T-helper 1 cell treated with Interleukin-12 subunit alpha and Interleukin-12 subunit beta and Interleukin-4 antibody, amounts not matched to agents 30 μg/mL and 1 μg/mL, for 36 hours (primary cell): ENCODE results near the gene OPA1.

Experiments used
- H3K27ac Mint-ChIP-seq: one replicate; pipeline ENCODE4 v1.8.0; 2021; ENCODE audit warnings: mild to moderate bottlenecking, mixed read lengths
- H3K27me3 Mint-ChIP-seq: one replicate; pipeline ENCODE4 v1.8.0; 2021; ENCODE audit warnings: low read depth, mixed read lengths
- H3K36me3 Mint-ChIP-seq: one replicate; pipeline ENCODE4 v1.8.0; 2021; ENCODE audit warnings: low read depth, mixed read lengths
- H3K4me1 Mint-ChIP-seq: one replicate; pipeline ENCODE4 v1.8.0; 2021; ENCODE audit warnings: low read depth, mixed read lengths
- H3K4me3 Mint-ChIP-seq: one replicate; pipeline ENCODE4 v1.8.0; 2021; ENCODE audit warnings: mild to moderate bottlenecking, moderate library complexity, mixed read lengths
- H3K9me3 Mint-ChIP-seq: one replicate; pipeline ENCODE4 v1.8.0; 2021; ENCODE audit warnings: mixed read lengths

Gene OPA1

DNA sequence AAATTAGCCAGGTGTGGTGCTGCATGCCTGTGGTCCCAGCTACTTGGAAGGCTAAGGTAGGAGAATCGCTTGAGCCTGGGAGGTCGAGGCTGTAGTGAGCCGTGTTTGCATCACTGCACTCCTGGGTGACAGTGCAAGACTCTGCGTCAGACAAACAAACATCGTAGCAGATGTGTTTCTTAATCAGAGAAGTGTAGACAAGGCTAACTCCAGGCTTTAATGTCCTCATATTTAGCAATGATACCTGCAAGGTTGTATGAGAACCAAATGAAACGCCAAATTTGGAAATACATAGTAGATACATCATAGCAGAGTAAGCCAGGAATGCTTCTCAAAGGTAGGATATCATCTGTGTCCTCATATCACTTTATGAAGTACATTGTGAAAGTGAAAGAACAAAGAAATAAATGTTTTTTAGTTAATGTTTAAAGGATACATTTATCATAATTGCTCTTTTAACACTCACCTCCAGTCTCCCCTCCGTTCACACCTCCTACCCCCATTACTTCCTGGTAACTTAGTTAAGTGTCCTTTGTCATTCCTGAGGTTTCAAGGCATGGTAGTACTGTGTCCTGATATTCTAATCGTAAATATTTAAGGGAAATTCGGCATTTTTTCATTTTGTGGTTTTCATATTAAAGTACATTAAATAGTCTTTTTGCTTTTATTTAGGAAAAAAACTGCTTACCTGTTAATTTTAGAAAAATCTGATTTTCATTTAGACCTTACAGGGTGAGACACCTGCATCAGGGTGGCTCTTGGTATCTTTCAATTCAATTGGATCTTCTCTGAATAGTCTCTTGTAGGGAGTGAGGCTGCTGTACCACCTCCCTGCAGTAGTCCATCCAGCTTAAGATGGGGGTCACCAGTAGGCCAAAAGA is 96.1 kb downstream of the OPA1 start:
- H3K36me3 Mint-ChIP-seq: peaks cover 14% of the 10 kb centered on the region
- H3K27me3 Mint-ChIP-seq: no peaks in the 10 kb centered on the region
- peaks cover 5% of the 10 kb centered on the region for H3K4me1 Mint-ChIP-seq
- H3K4me3 Mint-ChIP-seq: no peak overlapping the region
- H3K27ac Mint-ChIP-seq: no peak overlapping the region
- no peaks in the 10 kb centered on the region for H3K9me3 Mint-ChIP-seq

DNA sequence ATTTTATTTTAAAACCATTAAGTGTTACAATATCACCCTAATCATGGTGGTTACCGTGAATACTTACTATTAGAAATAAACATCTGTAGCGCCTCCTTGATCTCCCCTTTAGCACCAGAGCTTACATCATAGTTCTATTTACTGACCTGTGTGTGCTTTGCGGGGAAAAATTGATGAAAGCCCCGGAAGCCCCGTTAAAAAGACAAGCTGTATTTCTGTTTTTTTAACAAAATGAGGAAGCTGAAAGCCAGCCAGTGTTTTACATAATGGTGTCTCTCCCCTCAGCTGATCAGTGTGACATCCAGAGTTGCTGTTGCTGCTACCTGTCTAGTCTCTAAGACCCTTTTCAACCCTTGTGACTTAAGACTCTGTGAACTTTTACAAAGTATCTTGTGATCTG is 100.8 kb downstream of the OPA1 start:
- H3K27me3 Mint-ChIP-seq: no peaks in the 10 kb centered on the region
- peaks cover 13% of the 10 kb centered on the region for H3K36me3 Mint-ChIP-seq
- no peak overlapping the region for H3K4me3 Mint-ChIP-seq
- H3K27ac Mint-ChIP-seq: no peak overlapping the region
- no peaks in the 10 kb centered on the region for H3K9me3 Mint-ChIP-seq
- peaks cover 3% of the 10 kb centered on the region for H3K4me1 Mint-ChIP-seq

DNA sequence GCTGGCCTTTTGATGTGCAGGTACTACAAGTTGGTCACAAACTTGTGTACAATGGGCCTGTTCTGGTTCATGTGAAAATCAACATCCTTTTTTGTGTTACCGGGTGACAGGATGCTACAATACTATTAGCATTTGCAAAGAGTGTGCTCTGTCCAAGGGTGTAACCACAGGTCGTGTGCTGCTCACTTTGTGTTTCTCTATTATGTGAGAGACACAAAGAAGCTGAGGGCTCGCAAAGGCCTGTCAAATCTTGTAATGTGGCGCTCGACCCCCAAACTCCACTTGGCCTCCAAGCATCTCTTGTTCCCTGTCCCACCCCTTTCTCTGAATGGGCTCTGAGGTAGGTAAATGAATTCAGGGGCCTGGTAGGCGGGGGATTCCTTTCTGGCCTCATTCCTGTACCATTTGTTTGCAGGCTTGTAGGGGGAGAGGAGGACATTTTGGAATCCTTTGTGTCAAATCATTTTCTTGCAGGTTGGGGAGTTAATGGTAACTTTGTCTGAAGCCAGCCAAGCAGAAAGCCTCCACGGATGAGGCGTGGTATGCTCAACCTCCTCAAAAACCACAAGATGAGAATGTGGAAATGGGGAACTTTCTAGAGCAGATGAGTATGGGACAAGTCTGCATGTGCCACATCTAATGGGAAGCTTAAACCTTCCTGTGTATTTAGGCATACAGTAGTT is 109.1 kb downstream of the OPA1 start:
- H3K27me3 Mint-ChIP-seq: no peaks in the 10 kb centered on the region
- H3K4me3 Mint-ChIP-seq: no peak overlapping the region
- no peaks in the 10 kb centered on the region for H3K36me3 Mint-ChIP-seq
- H3K4me1 Mint-ChIP-seq: peaks cover 4% of the 10 kb centered on the region
- H3K27ac Mint-ChIP-seq: no peak overlapping the region
- no peaks in the 10 kb centered on the region for H3K9me3 Mint-ChIP-seq

DNA sequence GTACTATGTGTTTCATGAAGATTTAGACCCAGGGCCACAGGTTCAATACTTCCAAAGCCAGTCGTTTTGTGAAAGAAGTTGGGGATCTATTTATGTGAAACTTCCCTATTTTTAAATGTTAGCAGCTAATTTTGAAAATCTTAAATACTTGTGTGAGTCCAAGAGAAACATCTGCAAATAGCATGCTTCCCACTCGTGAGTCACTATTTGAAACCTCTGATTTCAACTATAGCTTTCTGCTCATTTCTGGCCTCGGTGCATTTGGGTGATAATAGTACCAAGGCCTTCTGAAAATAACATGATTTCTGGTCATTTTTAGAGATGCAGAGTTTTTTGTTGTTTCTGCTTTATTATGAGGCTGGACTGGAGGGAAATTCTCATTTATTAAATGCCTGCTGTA is 110.0 kb downstream of the OPA1 start:
- no peaks in the 10 kb centered on the region for H3K27me3 Mint-ChIP-seq
- H3K4me1 Mint-ChIP-seq: peaks cover 4% of the 10 kb centered on the region
- H3K4me3 Mint-ChIP-seq: no peak overlapping the region
- H3K9me3 Mint-ChIP-seq: no peaks in the 10 kb centered on the region
- no peak overlapping the region for H3K27ac Mint-ChIP-seq
- H3K36me3 Mint-ChIP-seq: no peaks in the 10 kb centered on the region

DNA sequence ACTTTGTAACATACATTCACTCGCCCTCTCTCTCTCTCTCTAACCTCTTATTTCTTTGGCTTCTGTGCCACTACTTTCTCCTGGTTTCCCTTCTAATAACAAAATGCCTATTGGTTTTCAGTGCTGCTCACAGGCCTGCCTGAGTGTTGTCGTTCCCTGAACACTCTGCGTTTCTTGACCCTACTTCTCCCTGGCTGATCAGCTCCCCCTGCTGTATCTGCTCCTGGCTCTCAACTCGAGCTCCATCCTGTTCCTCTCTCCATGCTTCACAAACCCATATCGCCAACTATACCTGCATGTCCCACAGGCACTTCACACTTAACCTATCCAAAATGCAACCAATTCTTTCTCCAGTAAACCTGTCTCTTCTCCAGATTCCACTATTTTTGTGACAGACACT is 111.4 kb downstream of the OPA1 start:
- no peak overlapping the region for H3K27ac Mint-ChIP-seq
- no peaks in the 10 kb centered on the region for H3K36me3 Mint-ChIP-seq
- H3K4me1 Mint-ChIP-seq: peaks cover 4% of the 10 kb centered on the region
- H3K9me3 Mint-ChIP-seq: no peaks in the 10 kb centered on the region
- H3K4me3 Mint-ChIP-seq: no peak overlapping the region
- H3K27me3 Mint-ChIP-seq: no peaks in the 10 kb centered on the region

DNA sequence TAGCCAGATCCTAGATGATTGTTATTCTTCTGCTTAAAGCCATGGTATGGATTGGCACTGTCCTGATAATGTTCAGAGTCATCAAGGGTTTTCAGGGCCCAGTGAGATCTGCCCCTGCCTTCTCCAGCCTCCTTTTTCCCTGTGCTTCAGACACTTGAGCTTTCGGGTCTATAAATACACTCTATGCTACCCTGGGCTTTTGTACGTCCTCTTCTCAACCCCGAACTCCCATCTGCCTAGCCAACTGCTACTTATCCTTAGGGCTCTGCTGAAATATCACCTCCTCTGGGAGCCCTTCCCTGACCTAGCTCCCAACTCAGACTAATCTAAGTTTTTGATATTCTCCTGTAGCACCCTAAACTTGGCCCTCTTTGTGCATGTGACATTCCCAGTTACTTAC is 115.3 kb downstream of the OPA1 start:
- Mint-ChIP-seq H3K4me3 (no peak overlapping the region), H3K27ac (no peak overlapping the region), H3K36me3 (no peaks in the 10 kb centered on the region), H3K9me3 (no peaks in the 10 kb centered on the region), H3K4me1 (no peaks in the 10 kb centered on the region), H3K27me3 (no peaks in the 10 kb centered on the region)

DNA sequence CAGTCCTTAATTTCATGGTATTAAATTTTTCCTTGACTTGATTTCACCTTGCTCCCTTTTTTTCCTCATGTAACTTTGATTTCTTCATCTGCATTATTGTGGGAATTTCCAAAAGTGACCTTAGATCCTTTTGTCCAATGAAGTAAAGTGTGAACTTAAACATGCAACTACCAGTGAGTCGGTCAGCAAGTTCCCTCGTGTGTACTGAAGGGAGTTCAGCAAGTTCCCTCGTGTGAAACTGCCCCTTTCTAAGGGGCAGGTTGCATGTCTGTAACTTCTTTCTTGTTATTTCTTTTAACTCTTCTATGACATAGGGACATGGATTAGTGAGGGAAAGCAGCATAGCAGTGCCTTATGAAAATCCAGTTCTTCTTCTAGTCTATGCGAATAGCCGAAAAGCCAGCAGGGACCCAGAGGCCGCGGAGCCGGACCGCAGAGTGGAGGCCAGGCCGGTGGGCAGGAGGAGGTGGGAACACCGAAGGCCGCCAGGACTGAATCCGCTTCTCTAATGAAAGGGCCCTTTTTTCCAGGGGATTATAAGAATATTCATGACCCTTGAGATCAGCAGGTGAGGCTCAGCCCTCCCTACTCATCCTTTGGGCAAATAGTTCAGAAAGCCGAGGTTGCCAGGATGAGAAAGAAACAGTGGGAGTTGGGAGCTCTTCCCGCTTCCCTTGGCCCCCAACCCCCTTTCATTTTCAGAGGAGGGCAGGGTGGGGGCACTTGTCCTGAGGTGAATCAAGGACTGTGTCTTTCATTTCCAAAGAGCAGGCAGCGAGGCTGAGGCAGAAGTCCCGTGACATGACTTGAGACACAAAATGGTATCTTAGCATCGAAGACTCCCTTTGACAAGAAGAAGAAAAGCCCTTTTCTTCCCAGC is 117.5 kb downstream of the OPA1 start:
- H3K27ac Mint-ChIP-seq: no peak overlapping the region
- H3K4me3 Mint-ChIP-seq: no peak overlapping the region
- no peaks in the 10 kb centered on the region for H3K4me1 Mint-ChIP-seq
- no peaks in the 10 kb centered on the region for H3K27me3 Mint-ChIP-seq
- peaks cover 6% of the 10 kb centered on the region for H3K36me3 Mint-ChIP-seq
- H3K9me3 Mint-ChIP-seq: peaks cover 12% of the 10 kb centered on the region

DNA sequence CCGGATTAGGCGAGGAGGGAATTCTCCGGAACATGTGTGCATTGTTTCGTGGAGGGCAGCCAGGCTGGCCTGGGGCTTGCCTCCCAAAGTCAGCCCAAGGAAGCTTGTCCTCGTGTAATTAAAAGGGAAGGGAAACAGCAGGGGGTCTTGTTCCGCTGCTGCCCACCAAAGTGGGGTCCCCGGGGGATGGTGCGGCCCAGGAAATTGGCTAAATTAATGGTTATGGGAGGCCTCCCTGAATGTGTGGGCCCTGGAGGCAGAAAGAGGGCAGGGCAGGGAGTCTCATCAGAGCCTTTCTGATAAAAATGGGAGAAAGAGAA is 118.1 kb downstream of the OPA1 start:
- Mint-ChIP-seq H3K36me3 (peaks cover 6% of the 10 kb centered on the region), H3K4me1 (peaks cover 3% of the 10 kb centered on the region), H3K4me3 (no peak overlapping the region), H3K9me3 (peaks cover 13% of the 10 kb centered on the region), H3K27me3 (no peaks in the 10 kb centered on the region), H3K27ac (no peak overlapping the region)

DNA sequence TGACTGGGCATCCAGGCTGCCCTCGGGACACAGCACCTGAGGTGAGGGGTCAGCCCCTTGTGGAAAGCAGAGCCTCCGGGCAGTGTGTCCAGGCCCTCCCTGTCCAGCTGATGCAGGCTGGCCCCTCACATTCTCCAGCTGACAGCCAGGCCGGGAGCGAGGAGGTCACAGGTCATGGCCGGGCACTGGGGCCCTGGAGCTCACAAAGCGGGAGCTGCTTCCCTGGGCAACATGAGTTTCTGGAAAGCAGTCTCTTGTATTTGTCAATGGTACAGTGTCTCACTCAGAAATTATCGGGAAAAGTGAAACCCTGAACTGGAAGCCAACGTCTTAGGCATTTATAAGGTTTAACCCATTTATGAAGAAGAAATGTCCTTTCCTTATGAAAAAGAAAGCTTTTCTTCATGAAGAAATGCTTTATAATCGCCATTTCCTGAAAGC is 118.5 kb downstream of the OPA1 start:
- H3K4me1 Mint-ChIP-seq: peaks cover 3% of the 10 kb centered on the region

DNA sequence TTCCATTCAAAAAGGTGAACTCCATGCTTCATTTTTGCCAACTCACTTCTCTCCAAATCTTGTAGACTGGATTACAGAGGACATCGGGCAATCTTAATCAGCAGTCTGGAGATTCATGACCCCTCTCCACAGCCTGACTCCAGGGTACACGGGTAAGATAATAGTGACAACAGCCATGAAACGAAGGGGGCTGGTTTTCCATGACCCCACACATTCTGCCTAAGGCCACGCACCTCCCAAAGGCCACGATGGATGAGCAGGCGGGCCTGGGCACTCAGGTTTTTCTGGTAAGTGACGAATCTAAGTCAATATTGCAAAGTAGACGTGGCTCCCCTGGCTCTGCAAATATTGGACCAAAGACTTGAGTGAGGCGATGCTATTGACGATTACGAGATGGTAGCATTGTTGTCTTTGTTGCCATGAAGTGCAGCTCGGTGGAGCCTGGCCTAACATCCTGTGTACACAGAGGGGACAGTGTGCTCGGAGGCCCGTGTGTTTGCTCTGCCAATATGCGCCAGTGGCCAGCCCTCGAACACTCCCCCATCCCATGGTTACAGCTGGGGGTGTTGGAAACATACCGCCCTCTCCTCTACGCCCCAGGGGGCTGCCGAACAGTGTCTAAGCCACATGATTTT is 119.1 kb downstream of the OPA1 start:
- H3K4me1 Mint-ChIP-seq: peaks cover 3% of the 10 kb centered on the region
- H3K9me3 Mint-ChIP-seq: peaks cover 13% of the 10 kb centered on the region
- no peak overlapping the region for H3K27ac Mint-ChIP-seq
- H3K36me3 Mint-ChIP-seq: peaks cover 6% of the 10 kb centered on the region
- H3K4me3 Mint-ChIP-seq: no peak overlapping the region
- no peaks in the 10 kb centered on the region for H3K27me3 Mint-ChIP-seq

More for the DNA sequence above, 118.5 kb downstream of the OPA1 start:
- Mint-ChIP-seq H3K9me3 (peaks cover 13% of the 10 kb centered on the region), H3K4me3 (no peak overlapping the region), H3K27ac (no peak overlapping the region), H3K36me3 (peaks cover 6% of the 10 kb centered on the region), H3K27me3 (no peaks in the 10 kb centered on the region)

DNA sequence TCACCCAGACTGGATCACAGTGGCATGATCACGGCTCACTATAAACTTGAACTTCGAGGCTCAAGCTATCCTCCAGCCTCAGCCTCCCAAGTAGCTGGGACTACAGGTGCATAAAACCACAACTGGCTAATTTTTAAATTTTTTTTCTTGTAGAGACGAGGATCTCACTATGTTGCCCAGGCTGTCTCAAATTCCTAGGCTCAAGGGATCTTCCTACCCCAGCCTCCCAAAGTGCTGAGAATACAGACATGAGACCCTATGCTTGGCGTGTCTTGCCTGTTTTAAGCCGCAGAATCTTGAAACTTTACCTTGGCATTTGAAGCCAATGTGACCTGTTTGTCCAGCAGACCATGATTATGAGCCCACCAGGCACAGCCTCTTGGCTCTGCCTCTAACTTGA is 119.9 kb downstream of the OPA1 start:
- no peak overlapping the region for H3K4me3 Mint-ChIP-seq
- H3K4me1 Mint-ChIP-seq: peaks cover 3% of the 10 kb centered on the region
- no peak overlapping the region for H3K27ac Mint-ChIP-seq
- H3K9me3 Mint-ChIP-seq: peaks cover 13% of the 10 kb centered on the region
- H3K36me3 Mint-ChIP-seq: peaks cover 6% of the 10 kb centered on the region
- no peaks in the 10 kb centered on the region for H3K27me3 Mint-ChIP-seq

DNA sequence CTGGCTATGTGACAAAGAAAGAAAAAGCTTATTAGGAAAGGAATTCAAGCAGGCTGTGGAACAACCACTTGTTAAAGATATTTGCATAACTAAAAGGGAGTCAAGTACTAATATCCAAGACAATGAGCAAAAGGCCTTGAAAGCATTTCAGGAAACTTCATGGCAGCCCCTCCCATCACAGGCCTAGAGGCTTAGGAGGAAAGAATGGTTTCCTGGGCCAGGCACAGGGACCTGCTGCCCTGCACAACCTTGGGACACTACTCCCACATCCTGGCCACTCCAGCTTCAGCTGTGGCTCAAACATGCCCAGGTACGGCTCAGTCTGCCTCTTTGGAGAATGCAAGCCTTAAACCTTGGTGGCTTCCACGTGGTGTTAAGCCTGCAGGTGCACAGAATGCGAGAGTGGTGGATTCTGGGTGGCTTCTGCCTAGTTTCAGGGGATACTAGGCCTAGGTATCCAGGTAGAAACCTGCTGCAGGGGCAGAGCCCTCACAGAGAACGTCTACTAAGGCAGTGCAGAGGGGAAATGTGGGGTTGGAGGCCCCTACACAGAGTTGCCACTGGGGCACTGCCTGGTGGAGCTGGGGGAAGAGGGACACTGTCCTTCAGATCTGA is 121.6 kb downstream of the OPA1 start:
- Mint-ChIP-seq H3K4me3 (no peak overlapping the region), H3K27me3 (peaks cover 6% of the 10 kb centered on the region), H3K4me1 (peaks cover 3% of the 10 kb centered on the region), H3K27ac (no peak overlapping the region), H3K9me3 (peaks cover 13% of the 10 kb centered on the region), H3K36me3 (peaks cover 6% of the 10 kb centered on the region)

DNA sequence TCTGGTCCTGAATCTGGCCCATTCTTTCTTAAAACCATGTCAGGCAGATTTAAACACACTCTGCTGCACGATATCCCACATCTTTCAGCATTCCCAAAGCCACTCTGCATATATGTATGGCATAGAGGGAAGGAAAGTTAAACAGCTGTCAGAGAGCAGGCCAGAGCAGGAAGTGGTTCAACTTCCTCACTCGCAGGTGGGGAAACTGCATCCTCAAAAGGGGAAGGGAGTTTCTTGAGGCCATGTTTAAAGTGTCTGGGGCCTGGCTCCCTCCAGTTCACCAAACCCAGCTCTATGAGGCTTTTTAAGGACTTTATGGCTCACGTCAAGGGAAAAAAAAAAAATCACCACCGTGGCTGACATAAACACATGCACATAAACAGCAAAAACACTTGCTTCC is 123.1 kb downstream of the OPA1 start:
- H3K27ac Mint-ChIP-seq: no peak overlapping the region
- H3K36me3 Mint-ChIP-seq: peaks cover 6% of the 10 kb centered on the region
- peaks cover 13% of the 10 kb centered on the region for H3K9me3 Mint-ChIP-seq
- peaks cover 6% of the 10 kb centered on the region for H3K27me3 Mint-ChIP-seq
- peaks cover 3% of the 10 kb centered on the region for H3K4me1 Mint-ChIP-seq
- H3K4me3 Mint-ChIP-seq: no peak overlapping the region

DNA sequence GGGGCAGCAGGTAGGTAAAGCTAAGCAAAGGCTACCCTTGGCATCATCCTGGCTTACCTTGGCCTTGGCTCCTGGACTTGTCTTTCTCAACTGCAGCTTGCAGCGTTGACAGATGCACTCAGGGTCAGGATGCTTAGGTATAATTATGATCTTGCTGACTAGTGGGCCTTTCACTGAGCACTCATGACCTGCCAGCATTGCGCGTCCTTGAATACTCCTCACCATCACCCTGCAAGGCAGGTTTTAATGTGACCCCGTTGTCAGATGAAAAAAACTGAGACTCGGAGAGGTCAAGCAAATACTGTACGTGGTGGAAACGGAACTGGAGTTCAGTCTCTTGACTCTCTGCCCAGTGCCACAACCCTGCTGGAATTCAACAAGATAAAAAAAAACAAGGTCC is 126.7 kb downstream of the OPA1 start:
- H3K27ac Mint-ChIP-seq: no peak overlapping the region
- H3K4me1 Mint-ChIP-seq: peaks cover 3% of the 10 kb centered on the region
- no peaks in the 10 kb centered on the region for H3K36me3 Mint-ChIP-seq
- no peak overlapping the region for H3K4me3 Mint-ChIP-seq
- peaks cover 16% of the 10 kb centered on the region for H3K27me3 Mint-ChIP-seq
- peaks cover 5% of the 10 kb centered on the region for H3K9me3 Mint-ChIP-seq
